ACHN (cell line): Measurements from ENCODE around the gene VKORC1.

Source experiments
- DNase-seq: peaks from one replicate; pipeline ENCODE4 v3.0.0-alpha.2; 2015
- in situ Hi-C: cut with HindIII; loops from 2 replicates; pipeline ENCODE4 v1.10.0; 2017; ENCODE audit warnings: low sequenced_read_pairs, low pct_ligation_motif_present, low pct_unique_long_range_greater_than_20kb

The VKORC1 gene

DNA sequence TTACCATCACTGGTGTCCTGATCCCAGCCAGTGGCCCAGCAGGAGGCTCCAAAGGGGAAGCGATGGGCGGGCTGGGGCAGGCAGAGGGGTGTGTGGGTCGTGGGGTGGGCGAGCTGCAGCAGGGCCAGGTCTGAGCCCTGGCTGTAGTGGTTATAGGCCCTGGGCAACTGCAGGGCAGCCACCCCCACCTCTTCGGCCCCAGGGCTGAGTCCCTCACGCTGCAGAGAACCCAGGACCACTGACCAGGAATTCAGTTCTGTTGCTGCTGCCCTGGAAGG lies 8.0 kb downstream of the VKORC1 start:
- no peak for DNase-seq
- in situ Hi-C loops, result no loop called here

DNA sequence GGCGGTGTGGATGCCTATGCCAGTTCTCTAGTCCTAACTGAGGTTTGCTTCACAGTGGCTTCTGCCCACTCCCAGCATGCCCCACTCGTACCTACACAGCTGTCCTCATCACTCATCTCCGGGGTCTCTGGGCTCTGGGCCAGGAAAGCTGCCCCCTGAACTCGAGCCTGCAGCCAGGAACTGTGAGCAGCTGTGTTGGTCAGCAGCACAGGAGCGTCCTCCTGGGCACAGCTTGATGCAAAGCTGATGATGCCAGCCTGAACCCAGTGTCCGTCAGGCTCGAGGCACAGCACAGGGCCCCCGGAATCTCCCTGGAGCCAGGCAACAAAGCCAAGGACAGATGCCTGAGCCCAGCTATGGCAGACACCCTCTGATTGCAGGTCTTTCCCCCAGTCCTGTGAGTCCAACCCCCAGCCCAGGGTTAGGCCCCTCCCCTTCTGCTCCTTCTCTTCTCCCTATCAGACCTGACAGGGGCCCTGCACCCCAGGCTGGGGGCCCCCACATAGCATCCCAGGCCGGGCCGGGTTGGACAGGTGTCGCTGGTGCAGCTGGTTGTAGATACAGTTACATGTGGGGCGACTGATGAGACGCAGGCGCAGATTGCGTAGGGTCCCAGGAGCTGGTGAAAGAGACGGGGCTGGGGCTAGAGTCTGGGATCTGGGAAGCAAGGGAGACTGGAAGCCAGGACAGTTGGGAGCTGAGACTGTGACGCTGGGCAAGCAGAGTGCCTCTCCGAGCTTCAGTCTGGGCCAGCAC lies 8.5 kb downstream of the VKORC1 start:
- in situ Hi-C loops, result no loop called here
- DNase-seq, result no peak

DNA sequence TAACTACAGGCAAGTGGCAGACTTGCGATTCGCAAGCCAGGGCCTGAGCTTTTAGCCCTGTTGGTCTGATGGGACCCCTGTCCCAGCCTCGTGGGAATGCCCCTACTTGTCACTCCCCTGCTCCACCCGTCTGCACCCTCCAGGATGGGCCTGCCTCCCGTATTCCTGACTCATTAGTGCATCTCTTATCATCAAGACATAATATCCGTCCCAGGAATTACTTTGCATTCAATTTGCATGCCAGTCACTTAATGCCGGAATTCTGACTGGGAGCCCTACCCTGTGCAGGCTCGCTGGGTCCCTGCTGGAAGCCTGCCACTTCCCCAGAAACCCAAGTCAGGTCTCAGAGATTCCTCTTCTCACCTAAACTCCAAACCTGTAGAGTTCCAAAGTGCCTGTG lies 9.2 kb downstream of the VKORC1 start:
- in situ Hi-C loops, result no loop called here
- no peak for DNase-seq

DNA sequence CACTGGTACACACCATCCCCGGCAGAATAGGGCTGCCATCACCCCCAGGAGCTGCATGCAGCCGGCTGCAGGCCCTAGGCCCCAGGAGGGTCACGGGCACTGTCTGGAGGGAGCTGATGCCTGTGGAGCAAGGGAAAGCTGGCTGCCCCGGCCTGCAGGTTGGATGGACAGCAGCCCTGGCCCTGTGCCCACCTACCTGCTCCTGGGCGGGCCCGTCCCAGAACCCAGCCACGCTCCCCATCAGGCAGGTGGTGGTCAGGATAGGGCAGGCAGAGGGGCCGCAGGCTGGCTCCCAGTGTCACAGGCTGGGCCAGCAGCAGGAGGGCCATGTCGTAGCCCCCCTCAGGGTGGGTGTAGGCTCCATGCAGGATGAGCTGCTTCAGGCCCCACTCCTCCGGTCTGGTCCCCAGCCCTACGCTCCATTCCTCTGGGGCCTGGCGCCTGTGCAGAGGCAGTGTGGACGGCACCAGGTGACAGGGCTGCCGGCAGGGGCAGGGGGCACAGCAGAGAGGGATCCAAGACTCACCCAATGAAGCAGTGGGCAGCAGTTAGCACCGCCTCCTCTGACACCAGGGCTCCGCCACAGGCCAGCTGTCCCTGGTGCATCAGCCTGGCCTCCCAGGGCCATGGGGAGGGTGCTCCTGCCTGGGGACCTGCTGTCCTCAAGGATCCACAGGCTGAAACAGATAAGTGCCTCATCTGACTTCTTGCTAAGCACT lies 9.9 kb downstream of the VKORC1 start:
- no peak for DNase-seq
- in situ Hi-C loops, result no loop called here

DNA sequence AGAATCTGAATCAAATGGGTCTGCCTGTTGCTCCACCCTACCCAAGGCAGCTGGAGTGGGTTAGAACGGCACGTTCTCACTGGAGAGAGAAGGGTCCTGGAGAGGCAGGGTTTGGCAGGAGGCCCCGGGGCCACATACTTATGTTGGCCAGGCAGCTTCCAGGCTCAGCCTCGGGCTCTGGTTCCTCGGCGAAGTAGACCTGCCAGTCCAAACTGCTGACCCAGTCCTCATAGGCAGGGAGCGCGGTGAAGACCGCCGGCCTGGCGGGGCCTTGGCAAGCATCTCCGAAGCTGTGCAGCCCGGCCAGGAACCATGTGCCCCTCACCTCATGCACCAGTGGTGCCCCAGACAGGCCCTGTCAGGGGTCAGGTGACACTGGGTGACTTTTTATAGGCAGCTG lies 10.6 kb downstream of the VKORC1 start:
- in situ Hi-C loops, result no loop called here
- no peak for DNase-seq

DNA sequence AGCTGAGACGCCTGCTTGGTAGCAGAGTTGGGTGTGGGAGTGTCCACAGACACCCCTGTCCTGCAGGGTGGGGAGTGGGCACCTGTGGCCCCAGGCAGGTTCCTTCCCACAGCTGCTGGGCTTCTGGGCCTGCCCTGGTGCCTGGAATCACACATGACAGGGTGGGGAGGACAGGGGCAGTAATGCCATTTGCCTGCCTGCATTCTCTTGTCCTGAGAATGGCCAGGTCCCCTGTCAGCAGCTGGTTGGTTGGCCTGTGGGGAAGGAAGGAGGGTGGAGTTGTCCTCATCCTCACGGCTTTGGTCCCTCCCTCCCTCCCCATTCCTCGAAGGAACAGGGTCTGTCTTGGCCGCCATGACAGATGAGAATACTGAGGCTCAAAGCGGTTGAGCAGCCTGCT lies 11.0 kb downstream of the VKORC1 start:
- in situ Hi-C loops, result no loop called here
- no peak for DNase-seq

DNA sequence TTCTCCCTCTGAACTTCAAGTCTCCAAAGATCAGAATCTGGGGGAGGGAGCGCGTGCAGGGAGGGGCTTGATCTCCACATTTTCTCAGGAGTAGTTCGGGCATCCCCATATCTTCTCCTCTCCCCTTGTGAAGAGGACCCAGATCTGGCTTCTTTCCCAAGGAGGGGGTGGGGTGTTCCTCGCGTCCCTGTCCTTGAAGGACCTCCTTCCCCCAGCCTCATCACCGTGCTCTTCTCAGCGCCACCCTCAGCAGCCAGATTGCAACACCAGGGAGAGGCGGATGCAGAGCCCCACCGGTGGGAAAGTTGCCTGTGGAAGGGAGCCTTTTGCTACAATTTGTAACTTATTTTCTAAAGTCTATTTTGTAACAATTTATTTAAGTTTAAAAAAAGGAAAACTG lies 11.5 kb downstream of the VKORC1 start:
- in situ Hi-C loops, result no loop called here
- no peak for DNase-seq

DNA sequence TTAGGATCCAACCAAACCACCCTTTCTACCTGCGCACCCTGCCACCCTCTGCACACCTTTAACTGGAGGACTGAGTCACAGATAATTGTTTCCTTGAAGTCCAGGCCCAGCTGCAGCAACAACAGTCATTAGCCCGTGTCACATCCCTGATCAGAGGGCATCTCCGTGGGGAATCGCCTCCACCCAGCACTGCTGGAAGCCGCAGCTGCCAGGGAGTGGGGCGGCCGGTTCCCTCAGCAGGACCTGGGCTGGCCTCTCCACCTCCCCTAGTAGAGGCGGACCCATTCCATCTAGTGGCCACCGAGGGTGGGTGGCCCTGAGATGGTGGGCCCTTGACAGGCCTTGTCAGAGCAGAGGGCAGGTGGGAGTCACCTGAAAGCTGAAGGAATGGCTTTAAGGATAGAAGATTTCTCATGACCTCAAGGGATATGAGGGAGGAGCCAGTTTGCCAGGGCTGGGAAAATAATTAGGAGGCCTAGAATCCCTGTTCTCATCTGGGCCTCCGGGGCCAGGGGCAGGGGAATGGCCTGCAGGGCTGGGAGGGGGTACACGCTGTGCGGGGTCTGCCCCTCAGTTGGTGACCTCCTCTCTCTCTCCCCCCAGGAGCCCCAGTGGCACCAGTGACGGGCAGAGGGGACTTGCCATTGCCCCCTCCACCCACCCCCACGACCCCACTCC lies 12.1 kb downstream of the VKORC1 start:
- in situ Hi-C loops, result no loop called here
- DNase-seq, result no peak

DNA sequence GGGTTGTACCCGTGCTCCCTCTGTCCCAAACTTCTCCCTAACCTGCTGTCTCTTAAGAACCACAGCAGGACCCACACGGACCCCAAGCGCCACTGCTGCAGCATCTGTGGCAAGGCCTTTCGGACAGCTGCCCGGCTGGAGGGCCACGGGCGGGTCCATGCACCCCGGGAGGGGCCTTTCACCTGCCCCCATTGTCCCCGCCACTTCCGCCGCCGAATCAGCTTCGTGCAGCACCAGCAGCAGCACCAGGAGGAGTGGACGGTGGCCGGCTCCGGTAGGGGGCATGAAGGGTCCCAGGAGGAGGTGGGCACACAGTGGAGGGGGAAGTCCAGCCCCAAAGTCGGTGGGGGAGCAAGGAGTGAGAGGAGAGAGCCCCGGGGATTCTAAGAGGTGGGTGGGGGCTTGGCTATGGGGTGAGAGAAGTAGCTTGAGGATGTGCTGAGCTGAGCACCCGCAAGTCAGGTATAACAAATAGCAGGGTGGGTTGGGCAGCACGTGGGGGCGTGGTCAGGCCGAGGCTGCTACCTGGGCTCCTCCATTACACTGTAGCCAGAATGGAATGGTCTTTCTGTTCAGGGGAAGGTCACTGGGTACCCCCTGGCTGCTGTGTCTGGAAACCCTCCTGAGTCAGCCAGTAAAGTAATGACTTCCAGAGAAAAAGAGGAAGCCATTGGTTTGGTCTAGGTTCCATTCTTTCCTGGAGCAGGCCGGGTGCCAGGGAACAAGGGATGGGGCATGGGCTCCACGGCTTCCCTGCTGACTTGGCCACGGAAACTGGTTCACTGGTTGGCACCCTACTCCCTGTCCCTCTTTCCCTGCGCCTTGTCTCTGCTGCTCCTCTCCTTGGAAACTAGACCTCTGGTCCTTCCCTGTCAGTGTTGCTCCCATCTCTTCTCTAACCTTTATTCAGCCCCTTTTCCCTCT lies 12.9 kb downstream of the VKORC1 start:
- in situ Hi-C loops, result no loop called here

DNA sequence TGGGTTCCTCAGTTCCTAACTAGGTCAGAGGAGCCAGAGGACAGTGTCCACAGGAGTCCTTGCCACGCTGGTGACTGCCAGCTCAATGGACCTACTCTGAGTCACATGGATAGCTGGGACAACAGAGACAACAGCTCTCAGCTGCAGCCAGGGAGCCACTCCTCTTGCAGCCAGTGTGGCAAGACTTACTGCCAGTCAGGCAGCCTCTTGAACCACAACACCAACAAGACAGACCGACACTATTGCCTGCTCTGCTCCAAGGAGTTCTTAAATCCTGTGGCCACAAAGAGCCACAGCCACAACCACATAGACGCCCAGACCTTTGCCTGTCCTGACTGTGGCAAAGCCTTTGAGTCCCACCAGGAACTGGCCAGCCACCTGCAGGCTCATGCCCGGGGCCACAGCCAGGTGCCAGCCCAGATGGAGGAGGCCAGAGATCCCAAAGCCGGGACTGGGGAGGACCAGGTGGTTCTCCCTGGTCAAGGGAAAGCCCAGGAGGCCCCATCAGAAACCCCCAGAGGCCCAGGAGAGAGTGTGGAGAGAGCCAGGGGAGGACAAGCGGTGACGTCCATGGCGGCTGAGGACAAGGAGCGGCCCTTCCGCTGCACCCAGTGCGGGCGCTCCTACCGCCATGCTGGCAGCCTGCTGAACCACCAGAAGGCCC lies 13.7 kb downstream of the VKORC1 start:
- in situ Hi-C loops, result no loop called here
- no peak for DNase-seq

More for the DNA sequence above, 12.9 kb downstream of the VKORC1 start:
- no peak for DNase-seq

DNA sequence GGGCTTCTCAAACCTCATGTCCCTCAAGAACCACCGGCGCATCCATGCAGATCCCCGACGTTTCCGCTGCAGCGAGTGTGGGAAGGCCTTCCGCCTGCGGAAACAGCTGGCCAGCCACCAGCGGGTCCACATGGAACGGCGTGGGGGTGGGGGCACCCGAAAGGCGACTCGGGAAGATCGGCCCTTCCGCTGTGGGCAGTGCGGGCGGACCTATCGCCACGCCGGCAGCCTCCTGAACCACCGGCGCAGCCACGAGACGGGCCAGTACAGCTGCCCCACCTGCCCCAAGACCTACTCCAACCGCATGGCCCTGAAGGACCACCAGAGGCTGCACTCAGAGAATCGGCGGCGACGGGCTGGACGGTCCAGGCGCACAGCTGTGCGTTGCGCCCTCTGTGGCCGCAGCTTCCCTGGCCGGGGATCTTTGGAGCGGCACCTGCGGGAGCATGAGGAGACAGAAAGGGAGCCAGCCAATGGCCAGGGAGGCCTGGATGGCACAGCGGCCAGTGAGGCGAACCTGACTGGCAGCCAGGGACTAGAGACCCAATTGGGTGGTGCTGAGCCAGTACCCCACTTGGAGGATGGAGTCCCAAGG lies 14.5 kb downstream of the VKORC1 start:
- in situ Hi-C loops, result no loop called here
- DNase-seq, result no peak

DNA sequence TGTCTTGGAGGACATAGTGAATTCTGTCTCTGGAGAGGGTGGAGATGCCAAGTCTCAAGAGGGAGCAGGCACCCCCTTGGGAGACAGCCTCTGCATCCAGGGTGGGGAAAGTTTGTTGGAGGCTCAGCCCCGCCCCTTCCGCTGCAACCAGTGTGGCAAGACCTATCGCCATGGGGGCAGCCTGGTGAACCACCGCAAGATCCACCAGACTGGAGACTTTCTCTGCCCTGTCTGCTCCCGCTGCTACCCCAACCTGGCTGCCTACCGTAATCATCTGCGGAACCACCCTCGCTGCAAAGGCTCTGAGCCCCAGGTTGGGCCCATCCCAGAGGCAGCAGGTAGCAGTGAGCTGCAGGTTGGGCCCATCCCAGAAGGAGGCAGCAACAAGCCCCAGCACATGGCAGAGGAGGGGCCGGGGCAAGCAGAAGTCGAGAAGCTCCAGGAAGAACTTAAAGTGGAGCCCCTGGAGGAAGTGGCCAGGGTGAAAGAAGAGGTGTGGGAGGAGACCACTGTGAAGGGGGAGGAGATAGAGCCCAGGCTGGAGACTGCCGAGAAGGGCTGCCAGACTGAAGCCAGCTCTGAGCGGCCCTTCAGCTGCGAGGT lies 15.2 kb downstream of the VKORC1 start:
- in situ Hi-C loops, result no loop called here
- DNase-seq, result no peak

DNA sequence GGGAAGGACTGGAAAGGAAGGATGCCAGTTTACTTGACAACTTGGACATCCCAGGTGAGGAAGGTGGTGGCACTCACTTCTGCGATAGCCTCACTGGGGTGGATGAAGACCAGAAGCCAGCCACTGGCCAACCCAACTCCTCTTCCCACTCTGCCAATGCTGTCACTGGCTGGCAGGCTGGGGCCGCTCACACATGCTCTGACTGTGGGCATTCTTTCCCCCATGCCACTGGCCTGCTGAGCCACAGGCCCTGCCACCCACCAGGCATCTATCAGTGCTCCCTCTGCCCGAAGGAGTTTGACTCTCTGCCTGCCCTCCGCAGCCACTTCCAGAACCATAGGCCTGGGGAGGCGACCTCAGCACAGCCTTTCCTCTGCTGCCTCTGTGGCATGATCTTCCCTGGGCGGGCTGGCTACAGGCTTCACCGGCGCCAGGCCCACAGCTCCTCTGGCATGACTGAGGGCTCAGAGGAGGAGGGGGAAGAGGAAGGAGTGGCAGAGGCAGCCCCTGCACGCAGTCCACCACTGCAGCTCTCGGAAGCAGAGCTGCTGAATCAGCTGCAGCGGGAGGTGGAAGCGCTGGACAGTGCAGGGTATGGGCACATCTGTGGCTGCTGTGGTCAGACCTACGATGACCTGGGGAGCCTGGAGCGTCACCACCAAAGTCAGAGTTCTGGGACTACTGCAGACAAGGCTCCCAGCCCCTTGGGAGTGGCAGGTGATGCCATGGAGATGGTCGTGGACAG lies 15.8 kb downstream of the VKORC1 start:
- in situ Hi-C loops, result no loop called here
- no peak for DNase-seq

DNA sequence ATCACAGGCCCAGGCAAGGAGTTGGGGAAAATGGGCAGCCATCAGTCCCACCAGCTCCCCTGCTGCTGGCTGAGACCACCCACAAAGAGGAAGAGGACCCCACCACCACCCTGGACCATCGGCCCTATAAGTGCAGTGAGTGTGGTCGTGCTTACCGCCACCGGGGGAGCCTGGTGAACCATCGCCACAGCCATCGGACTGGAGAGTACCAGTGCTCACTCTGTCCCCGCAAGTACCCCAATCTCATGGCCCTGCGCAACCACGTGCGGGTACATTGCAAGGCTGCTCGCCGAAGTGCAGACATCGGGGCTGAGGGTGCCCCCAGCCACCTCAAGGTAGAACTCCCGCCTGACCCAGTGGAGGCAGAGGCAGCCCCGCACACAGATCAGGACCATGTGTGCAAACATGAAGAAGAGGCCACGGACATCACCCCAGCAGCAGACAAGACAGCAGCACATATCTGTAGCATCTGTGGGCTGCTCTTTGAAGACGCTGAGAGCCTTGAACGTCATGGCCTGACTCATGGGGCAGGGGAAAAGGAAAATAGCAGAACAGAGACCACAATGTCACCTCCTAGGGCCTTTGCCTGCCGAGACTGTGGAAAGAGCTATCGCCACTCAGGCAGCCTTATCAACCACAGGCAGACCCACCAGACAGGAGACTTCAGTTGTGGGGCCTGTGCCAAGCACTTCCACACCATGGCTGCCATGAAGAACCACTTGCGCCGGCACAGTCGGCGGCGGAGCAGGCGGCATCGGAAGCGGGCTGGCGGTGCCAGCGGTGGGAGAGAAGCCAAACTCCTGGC lies 16.8 kb downstream of the VKORC1 start:
- in situ Hi-C loops, result no loop called here
- no peak for DNase-seq

DNA sequence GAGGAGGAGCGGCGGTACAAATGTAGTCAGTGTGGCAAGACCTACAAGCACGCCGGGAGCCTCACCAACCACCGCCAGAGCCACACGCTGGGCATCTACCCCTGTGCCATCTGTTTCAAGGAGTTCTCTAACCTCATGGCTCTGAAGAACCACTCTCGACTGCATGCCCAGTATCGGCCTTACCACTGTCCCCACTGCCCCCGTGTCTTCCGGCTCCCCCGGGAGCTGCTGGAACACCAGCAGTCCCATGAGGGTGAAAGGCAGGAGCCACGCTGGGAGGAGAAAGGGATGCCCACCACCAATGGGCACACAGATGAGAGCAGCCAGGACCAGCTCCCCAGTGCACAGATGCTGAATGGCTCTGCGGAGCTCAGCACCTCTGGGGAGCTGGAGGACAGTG lies 17.6 kb downstream of the VKORC1 start:
- in situ Hi-C loops, result no loop called here
- no peak for DNase-seq

DNA sequence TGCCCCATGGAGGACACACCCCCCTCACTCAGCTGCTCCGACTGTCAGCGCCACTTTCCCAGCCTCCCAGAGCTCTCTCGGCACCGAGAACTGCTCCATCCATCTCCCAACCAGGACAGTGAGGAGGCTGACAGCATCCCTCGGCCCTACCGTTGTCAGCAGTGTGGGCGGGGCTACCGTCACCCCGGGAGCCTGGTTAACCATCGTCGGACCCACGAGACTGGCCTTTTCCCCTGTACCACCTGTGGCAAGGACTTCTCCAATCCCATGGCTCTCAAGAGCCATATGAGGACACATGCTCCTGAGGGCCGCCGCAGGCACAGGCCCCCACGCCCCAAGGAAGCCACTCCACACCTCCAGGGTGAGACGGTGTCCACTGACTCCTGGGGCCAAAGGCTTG lies 18.3 kb downstream of the VKORC1 start:
- no peak for DNase-seq
- in situ Hi-C loops, result no loop called here
